Activated gamma-delta T cell treated with anti-CD3 and anti-CD28 coated beads, Interleukin-2, amount 50 U/mL, for 16 hours (primary cell): ENCODE data around the gene PCDH18.
"Not testable (repeated sequence)": the region's sequence is repeated elsewhere in the genome, so short reads cannot be mapped to it uniquely, and the experiment has no call there.

Experiments used
- DNase-seq: peaks from one replicate; pipeline ENCODE4 v3.0.0-alpha.2; 2020; ENCODE audit warnings: low read depth

PCDH18 gene

DNA sequence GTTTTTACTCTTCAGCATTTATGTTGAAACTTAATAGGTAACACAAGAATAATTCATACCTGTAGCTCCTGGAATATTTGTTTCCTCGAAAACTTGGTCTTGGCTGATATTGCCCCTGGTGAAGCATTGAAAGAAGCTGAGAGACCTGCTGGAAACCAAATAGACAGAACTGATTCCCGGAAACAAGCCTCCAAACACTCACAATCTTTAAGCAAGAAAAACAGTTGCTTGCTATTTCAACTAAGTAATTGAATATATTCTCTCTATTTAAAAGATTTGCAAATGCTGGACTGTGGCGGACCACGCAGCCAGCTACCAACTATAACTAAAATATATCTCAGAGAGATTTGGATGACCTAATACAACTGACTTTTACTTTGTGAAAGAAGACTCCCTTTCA is 3.6 kb downstream of the PCDH18 start:
- DNase-seq = no peak

- DNase-seq = no peak
Measured at GRCh38 chr4:137526681-137527080, 5.6 kb downstream of the PCDH18 start.

DNA sequence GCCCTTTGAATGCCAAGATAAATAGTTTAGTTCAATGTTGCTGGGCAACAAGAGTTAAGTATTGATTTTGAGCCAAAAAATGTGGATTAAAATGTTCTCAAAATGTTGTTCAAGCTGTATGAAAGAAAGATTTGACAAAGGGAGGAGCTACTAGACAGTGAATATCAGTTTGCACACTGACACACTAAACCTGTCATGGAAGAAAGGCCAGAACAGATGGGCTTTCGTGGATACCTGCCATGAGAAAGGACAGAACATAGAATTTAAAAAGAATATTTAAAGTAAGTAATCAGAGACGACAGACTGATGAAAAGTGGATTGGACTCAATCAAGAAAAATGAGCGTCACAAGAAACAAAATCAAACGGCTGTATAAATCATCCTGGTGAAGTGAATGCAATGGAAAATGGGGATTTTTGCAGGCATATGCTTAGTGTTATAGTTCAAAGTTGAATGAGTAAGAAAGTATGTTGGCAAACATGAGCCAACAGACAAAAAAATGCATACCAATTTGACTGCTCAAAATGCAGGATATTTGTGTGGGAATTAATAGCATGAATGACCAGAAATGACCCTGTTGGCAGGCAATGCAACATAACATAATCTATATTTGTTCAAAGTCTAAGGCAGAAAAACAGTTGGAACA is 7.4 kb downstream of the PCDH18 start:
- DNase-seq = no peak

DNA sequence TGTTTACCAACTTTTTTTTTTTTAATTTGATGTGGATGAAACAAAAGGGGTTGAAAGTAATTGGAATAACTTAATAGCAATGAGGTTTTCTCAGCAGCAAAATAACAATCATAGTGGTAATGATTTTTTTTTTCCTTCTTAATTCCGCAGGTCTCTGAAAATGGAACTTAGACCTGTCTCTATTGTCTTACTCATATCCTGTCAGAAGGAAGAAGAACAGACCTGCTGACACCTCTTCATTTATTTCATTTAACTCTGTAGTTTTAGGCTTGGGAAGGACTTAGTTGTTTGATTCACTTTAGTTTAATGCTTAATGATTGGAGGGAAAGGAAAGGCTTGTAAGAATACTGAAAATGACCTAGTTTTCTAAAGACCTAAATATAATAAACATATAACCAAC is 9.0 kb downstream of the PCDH18 start:
- no peak for DNase-seq

DNA sequence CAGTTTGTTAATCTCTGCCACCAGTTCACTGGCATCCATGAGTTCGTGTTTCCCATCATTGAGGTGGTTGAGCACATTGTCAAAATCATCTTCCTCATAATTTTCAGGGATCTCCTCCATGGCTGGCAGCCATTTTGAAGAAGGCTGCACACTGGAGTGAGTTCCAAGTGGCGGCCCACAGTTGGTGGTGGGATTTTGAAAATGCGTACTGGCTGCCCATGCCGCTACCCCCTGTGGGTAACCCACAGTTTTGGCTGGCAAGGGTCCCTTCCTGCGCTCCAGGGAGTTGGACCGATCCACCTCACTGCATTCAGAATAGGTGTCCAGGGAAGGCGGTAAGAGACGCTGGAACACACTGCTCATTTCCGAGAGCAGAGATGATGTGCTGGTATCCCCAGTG is 11.2 kb downstream of the PCDH18 start:
- DNase-seq = no peak

DNA sequence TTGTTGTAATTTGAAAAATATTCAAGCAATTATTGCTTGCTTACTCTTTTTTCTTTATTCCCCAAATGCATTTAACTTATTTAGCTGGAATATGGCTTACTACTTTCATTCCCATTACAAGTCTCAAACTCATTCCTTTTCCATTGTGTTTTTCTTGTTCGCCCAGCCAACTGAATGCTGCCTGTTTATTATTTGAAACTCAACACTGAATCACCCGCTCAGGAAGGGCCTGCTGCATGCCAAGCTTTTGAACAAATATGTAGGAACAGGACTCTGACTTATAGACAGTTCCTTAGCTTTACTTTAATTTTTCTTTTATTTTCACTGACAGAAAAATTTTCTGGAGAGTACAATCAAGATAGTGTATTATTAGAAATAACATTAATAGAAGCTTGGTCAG is 12.9 kb downstream of the PCDH18 start:
- no peak for DNase-seq

GRCh38 chr4:137517323-137517722 is 15.0 kb downstream of the PCDH18 start:
- DNase-seq = not testable (repeated sequence)

GRCh38 chr4:137514406-137515111 is 17.7 kb downstream of the PCDH18 start:
- no peak for DNase-seq

- DNase-seq = no peak
Measured at GRCh38 chr4:137510557-137511265, 21.6 kb downstream of the PCDH18 start.

- DNase-seq = no peak
Measured at GRCh38 chr4:137509855-137510282, 22.4 kb downstream of the PCDH18 start.

DNA sequence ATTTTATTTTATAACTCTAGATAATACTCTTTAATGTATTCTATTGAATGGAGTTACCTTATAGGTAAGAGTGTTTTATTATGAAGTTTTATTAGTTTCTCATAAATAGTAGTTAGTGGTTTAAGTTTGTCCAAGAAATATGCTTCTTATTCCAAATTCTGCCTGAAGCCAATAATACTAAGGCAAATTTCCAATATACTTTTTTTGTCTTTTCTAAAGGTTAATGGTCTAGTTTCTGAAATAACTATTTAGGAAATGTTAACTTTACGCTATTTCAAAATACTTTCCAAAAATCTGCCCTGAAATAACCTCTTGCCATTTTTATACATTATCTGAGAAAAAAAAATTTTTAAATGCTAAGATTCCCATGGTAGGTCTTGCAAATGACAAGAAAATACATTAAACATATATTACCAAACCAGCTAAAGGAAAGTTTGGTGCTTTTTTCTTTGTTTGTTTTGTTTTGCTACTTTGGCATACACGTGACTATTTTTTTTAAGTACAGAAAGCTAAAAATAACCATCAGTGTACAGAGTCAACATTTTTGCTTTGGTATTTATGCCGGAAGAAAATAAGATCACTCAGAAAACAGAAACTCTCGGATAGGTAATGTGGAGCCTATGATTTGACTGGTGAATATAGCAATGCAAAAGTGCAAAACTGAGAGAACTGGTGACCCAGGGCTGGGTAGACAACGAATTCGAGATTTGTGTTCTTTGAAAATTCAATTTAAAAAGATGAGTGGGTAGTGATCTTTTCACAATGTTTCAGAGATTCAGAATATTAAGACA is 29.8 kb downstream of the PCDH18 start:
- DNase-seq = no peak

GRCh38 chr4:137496267-137496666 is 36.0 kb downstream of the PCDH18 start:
- DNase-seq = not testable (repeated sequence)

DNA sequence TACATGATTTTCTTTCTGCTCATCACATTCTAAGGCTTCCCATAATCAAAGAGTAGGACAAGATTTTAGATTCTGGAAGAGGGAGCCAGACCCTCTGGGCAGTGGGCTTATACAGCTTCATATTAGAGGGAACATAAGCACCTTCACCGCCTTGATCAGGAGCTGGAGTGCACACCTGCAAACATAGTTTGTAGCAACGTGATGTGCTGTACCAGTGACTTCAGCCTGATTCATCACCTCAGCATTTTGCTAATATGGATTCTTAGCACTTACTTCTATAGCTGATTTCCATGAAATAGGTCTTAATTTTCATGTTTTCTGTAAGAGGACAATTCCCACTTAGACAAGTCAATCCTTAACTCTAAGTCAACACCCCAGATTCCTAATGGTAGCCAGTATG is 36.7 kb downstream of the PCDH18 start:
- DNase-seq = no peak

- DNase-seq = not testable (repeated sequence)
Measured at GRCh38 chr4:137483313-137483959, 48.9 kb downstream of the PCDH18 start.

DNA sequence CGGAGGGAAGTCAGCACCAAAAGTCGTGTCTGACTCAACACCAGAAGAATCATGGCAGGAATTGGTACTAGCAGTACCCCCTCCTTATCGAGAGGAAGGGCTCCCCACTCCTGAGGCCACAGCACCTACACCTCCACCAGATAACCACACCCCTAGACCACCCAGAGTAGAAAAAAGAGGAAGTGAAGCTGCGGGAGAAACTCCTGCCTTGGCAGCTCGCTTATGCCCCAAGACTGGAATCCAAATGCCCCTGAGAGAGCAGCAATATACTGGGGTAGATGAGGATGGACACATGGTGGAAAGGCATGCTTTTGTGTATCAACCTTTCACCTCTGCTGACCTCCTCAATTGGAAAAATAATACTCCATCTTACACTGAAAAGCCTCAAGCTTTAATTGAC is 52.6 kb downstream of the PCDH18 start:
- DNase-seq = not testable (repeated sequence)

DNA sequence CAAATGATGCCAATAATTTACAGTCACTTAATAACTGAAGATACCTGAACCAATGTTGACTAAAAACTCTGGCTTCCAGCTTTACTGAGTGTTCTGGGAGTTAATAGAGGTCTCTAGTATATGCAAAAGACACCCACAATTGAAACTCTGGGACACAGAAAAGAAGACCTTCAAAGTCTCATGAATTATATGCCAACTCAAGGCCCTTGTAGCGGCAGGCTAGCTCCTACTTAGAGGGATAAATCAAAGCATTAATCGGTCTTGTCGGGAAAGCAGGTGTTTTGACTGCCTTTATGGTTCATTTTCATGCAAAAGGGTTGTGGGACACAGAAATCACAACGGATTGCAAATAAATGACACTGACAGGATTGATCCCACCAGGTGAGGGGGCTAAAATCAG is 55.9 kb downstream of the PCDH18 start:
- DNase-seq = no peak

- no peak for DNase-seq
Measured at GRCh38 chr4:137474711-137475301, 57.5 kb downstream of the PCDH18 start.

GRCh38 chr4:137471895-137472294 is 60.4 kb downstream of the PCDH18 start:
- no peak for DNase-seq

GRCh38 chr4:137471461-137471860 is 60.8 kb downstream of the PCDH18 start:
- no peak for DNase-seq

DNA sequence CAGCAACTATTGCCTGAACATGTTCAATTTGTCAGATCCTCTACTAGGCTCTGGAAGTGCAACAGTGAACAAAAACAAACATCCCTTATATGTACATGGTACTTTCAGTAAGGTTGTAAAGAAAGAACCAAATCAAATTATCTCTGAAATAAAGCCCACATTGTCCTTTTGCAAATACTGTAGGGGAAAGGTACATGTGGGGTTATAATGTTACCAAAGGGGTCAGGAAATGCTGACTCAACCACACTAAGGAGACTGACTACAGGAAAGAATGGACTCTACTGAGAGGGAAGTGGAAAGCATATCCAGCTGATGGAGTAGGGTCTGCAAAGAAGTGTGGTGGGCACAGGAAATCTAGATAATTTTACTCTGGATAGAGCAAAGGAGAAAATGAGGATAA is 61.5 kb downstream of the PCDH18 start:
- no peak for DNase-seq
